K562 (cell line): ENCODE data around the gene CDC6. TPM values are rescaled to one million over a fixed set of nuclear protein-coding genes. Genes with fewer than 3 reads are reported as not detected.

ENCODE experiments used
- ESRRA ChIP-seq: fragments of 450-650 bp; IDR thresholded peaks from 2 replicates; pipeline ENCODE4 v1.6.1; 2014; ENCODE audit warnings: low read depth, mild to moderate bottlenecking, moderate library complexity, borderline replicate concordance
- FOS ChIP-seq: IDR thresholded peaks from 3 replicates; pipeline ENCODE4 v1.6.1; 2011; ENCODE audit not compliant: insufficient read length; ENCODE audit errors: extremely low read depth
- GATAD2A ChIP-seq: fragments of 450-650 bp; IDR thresholded peaks from 2 replicates; pipeline ENCODE4 v1.6.1; 2017
- MAZ ChIP-seq, 2 experiments: fragments of 450-650 bp in 1 of 2; sonication (generic) in 1 of 2; formaldehyde crosslinking; IDR thresholded peaks in 1 of 2; conservative IDR thresholded peaks in 1 of 2; 2 replicates each; pipeline versions ENCODE4 v1.4.0 to v1.5.0; 2020; ENCODE audit warnings: mild to moderate bottlenecking in 1 of 2, missing genetic modification reagents in 1 of 2
- MYBL2 ChIP-seq, 2 experiments: fragments of 450-650 bp in 1 of 2; sonication (generic) in 1 of 2; formaldehyde crosslinking in 1 of 2; IDR thresholded peaks; 2 replicates each; pipeline versions ENCODE4 v1.6.1 to v1.8.1; 2017 to 2022; ENCODE audit warnings: borderline replicate concordance in 1 of 2, inconsistent platforms in 1 of 2, low read depth in 1 of 2, mild to moderate bottlenecking in 1 of 2, missing genetic modification reagents in 1 of 2, moderate library complexity in 1 of 2
- MYC ChIP-seq, 2 experiments: fragments of 250-450 bp in 1 of 2; sonication (Bioruptor Pico) in 1 of 2; IDR thresholded peaks; 2 replicates each; pipeline versions ENCODE4 v1.5.1 to v1.6.1; 2012 to 2021; ENCODE audit warnings: low read depth in 2 of 2, borderline replicate concordance in 1 of 2, improper control_type of control experiment in 1 of 2, low read length in 1 of 2, mild to moderate bottlenecking in 1 of 2, moderate library complexity in 1 of 2
- NFE2 ChIP-seq: IDR thresholded peaks from 2 replicates; pipeline ENCODE4 v1.6.1; 2014; ENCODE audit warnings: antibody characterized with exemption, low read depth
- POLR2A ChIP-seq: fragments of 450-650 bp; conservative IDR thresholded peaks from 2 replicates; pipeline ENCODE4 v1.6.1; 2016
- RBBP5 ChIP-seq: fragments of 200-600 bp; sonication (generic); IDR thresholded peaks from 2 replicates; pipeline ENCODE4 v1.6.1; 2012; ENCODE audit warnings: borderline replicate concordance, mild to moderate bottlenecking, low read length, control low read depth, inconsistent platforms; ENCODE audit not compliant: insufficient read depth, poor library complexity, severe bottlenecking
- SNIP1 ChIP-seq: fragments of 450-650 bp; IDR thresholded peaks from 2 replicates; pipeline ENCODE4 v1.7.1; 2017; ENCODE audit warnings: low read depth, mild to moderate bottlenecking
- ZNF408 ChIP-seq: fragments of 250-450 bp; sonication (Bioruptor Pico); IDR thresholded peaks from 2 replicates; pipeline ENCODE4 v1.4.0; 2020; ENCODE audit warnings: low read depth, mild to moderate bottlenecking, moderate library complexity
- polyA plus RNA-seq, 8 experiments: library from polyadenylated mRNA; depleted of rRNA in 4 of 8; stranded (reverse) in 5 of 8; unstranded in 3 of 8; fragments of >200 nt; fragmentation: Nextera tagmentation in 2 of 8; fragmentation: Illumina TruSeq in 1 of 8; extraction: Ambion mirVana in 2 of 8; extraction: Trizol in 1 of 8; gene quantifications; 2 replicates each; pipeline versions ENCODE4 v1.2.1 to v1.2.3, GENCODE V29; 2011 to 2014; ENCODE audit warnings: inconsistent platforms in 1 of 8, missing spikeins in 1 of 8
- total RNA-seq, 7 experiments: library from RNA; depleted of rRNA in 6 of 7; stranded (reverse); fragments of >200 nt in 6 of 7; fragmentation: Illumina TruSeq in 2 of 7; extraction: Trizol in 2 of 7; gene quantifications; 2 replicates each; pipeline versions ENCODE4 v1.2.1 to v1.2.3, GENCODE V29; 2011 to 2021; ENCODE audit warnings: low replicate concordance in 1 of 7
- TF ChIP-seq, protein P1 (sequence below), 2 experiments: fragments of 450-650 bp; IDR thresholded peaks; 2 replicates each; pipeline ENCODE4 v1.6.1; 2018; ENCODE audit warnings: mild to moderate bottlenecking in 2 of 2, low read depth in 1 of 2; ENCODE audit not compliant: partially characterized antibody in 2 of 2
- TF ChIP-seq, protein P2 (sequence below): sonication (generic); formaldehyde crosslinking; IDR thresholded peaks from 2 replicates; pipeline ENCODE4 v1.8.0; 2022; ENCODE audit warnings: missing genetic modification reagents, mild to moderate bottlenecking, borderline replicate concordance
- TF ChIP-seq, protein P3 (sequence below): sonication (generic); formaldehyde crosslinking; IDR thresholded peaks from 2 replicates; pipeline ENCODE4 v1.8.0; 2022; ENCODE audit warnings: missing genetic modification reagents, mild to moderate bottlenecking, moderate library complexity, borderline replicate concordance
- TF ChIP-seq, protein P4 (sequence below): conservative IDR thresholded peaks from 2 replicates; pipeline ENCODE4 v1.6.1; 2011; ENCODE audit warnings: low read depth, mild to moderate bottlenecking, low read length; ENCODE audit not compliant: control insufficient read depth
- TF ChIP-seq, protein P5 (sequence below): fragments of 250-450 bp; sonication (Bioruptor Pico); IDR thresholded peaks from 2 replicates; pipeline ENCODE4 v1.8.0; 2021; ENCODE audit warnings: borderline replicate concordance, mild to moderate bottlenecking, moderate library complexity; ENCODE audit not compliant: poor library complexity, severe bottlenecking

The CDC6 gene
- total and polyA plus RNA-seq, 9 of the 15 experiments (the other 6 are each of a cell fraction or from before 2014, with no cell fraction given) = 29.6 to 141 (median 106) TPM

DNA sequence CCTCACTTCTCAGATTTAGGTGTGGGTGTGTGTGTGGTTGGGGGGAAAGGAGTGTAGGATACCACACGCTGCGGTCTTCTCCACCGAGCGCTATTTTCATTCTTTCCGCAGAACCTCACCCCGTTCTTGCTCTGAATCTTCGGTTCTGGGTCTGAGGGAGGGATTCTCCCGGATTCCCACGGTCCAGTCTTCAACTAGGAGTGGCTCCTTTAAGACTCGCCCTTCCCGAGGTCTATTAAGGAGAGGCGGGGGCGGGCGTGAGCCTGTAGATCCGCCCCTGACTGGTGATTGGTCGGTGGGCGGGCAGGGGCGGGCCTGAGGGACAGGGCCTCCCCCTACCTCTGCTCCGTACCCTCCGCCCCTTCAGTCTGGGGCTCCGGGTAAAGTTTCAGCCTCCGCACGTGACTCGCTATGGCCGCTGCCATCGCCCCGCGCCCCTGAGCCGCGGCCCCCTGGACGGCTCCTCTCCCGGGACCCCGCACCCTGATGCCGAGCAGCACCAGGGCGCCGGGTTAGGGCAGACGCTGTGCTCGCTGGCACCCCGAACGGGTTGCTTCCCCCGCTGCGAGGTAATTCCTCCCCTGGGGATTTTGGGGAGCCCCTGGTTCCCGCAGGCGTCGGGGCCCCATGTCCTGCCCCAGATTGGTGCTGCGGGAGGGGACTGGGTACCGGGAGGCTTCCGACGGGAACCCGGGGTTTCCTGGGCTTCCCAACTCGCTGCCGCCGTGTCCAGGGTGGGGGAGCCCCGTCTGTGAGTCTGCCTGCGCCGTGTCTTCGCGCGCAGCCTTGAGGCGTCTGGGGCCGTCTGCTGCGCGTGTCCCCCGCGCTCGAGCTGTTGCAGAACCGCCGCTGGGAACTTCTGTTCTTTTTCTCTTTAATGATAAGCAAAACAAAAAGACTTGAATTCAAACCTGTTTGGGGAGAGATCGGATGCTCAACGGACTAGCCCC lies 30.5 kb downstream of the CDC6 start (continued):
- TF ChIP-seq, protein P1, sequence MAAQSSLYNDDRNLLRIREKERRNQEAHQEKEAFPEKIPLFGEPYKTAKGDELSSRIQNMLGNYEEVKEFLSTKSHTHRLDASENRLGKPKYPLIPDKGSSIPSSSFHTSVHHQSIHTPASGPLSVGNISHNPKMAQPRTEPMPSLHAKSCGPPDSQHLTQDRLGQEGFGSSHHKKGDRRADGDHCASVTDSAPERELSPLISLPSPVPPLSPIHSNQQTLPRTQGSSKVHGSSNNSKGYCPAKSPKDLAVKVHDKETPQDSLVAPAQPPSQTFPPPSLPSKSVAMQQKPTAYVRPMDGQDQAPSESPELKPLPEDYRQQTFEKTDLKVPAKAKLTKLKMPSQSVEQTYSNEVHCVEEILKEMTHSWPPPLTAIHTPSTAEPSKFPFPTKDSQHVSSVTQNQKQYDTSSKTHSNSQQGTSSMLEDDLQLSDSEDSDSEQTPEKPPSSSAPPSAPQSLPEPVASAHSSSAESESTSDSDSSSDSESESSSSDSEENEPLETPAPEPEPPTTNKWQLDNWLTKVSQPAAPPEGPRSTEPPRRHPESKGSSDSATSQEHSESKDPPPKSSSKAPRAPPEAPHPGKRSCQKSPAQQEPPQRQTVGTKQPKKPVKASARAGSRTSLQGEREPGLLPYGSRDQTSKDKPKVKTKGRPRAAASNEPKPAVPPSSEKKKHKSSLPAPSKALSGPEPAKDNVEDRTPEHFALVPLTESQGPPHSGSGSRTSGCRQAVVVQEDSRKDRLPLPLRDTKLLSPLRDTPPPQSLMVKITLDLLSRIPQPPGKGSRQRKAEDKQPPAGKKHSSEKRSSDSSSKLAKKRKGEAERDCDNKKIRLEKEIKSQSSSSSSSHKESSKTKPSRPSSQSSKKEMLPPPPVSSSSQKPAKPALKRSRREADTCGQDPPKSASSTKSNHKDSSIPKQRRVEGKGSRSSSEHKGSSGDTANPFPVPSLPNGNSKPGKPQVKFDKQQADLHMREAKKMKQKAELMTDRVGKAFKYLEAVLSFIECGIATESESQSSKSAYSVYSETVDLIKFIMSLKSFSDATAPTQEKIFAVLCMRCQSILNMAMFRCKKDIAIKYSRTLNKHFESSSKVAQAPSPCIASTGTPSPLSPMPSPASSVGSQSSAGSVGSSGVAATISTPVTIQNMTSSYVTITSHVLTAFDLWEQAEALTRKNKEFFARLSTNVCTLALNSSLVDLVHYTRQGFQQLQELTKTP (IDR thresholded peaks at IDR 0.05; ENCODE audit: low read depth in 1 of 2, partially characterized antibody in 2 of 2) = no peak
- TF ChIP-seq, protein P2, sequence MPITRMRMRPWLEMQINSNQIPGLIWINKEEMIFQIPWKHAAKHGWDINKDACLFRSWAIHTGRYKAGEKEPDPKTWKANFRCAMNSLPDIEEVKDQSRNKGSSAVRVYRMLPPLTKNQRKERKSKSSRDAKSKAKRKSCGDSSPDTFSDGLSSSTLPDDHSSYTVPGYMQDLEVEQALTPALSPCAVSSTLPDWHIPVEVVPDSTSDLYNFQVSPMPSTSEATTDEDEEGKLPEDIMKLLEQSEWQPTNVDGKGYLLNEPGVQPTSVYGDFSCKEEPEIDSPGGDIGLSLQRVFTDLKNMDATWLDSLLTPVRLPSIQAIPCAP (CRISPR knock-in tag) = no peak
- no peak for TF ChIP-seq SNIP1
- TF ChIP-seq ZNF408 = no peak
- TF ChIP-seq MAZ (CRISPR knock-in tag; conservative IDR thresholded peaks at IDR 0.05 in 1 of 2, IDR thresholded peaks at IDR 0.05 in 1 of 2) = peak; percentile 50 to 70; a peak in 3 of 4 replicates
- TF ChIP-seq, protein P3, sequence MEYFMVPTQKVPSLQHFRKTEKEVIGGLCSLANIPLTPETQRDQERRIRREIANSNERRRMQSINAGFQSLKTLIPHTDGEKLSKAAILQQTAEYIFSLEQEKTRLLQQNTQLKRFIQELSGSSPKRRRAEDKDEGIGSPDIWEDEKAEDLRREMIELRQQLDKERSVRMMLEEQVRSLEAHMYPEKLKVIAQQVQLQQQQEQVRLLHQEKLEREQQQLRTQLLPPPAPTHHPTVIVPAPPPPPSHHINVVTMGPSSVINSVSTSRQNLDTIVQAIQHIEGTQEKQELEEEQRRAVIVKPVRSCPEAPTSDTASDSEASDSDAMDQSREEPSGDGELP (CRISPR knock-in tag) = peak; percentile 29; the same call in 1 of the 2 replicates
- peak; percentile 78 for TF ChIP-seq POLR2A
- TF ChIP-seq, protein P4, sequence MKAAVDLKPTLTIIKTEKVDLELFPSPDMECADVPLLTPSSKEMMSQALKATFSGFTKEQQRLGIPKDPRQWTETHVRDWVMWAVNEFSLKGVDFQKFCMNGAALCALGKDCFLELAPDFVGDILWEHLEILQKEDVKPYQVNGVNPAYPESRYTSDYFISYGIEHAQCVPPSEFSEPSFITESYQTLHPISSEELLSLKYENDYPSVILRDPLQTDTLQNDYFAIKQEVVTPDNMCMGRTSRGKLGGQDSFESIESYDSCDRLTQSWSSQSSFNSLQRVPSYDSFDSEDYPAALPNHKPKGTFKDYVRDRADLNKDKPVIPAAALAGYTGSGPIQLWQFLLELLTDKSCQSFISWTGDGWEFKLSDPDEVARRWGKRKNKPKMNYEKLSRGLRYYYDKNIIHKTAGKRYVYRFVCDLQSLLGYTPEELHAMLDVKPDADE = peak; percentile 74; the same call in 1 of the 2 replicates
- no peak for TF ChIP-seq ESRRA
- TF ChIP-seq MYBL2 (IDR thresholded peaks at IDR 0.05; ENCODE audit: low read depth) = no peak
- TF ChIP-seq MYBL2 (CRISPR knock-in tag; IDR thresholded peaks at IDR 0.05; ENCODE audit: borderline replicate concordance) = no peak
- peak; percentile 61; the same call in 1 of the 2 replicates for TF ChIP-seq MYC (IDR thresholded peaks at IDR 0.05; ENCODE audit: low read depth, low read length)
- peak; percentile 79; the same call in 1 of the 2 replicates for TF ChIP-seq MYC (CRISPR knock-in tag; IDR thresholded peaks at IDR 0.05; ENCODE audit: borderline replicate concordance, low read depth)
- TF ChIP-seq FOS = peak; percentile 53
- TF ChIP-seq, protein P5, sequence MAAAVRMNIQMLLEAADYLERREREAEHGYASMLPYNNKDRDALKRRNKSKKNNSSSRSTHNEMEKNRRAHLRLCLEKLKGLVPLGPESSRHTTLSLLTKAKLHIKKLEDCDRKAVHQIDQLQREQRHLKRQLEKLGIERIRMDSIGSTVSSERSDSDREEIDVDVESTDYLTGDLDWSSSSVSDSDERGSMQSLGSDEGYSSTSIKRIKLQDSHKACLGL (CRISPR knock-in tag) = peak; percentile 47
- TF ChIP-seq GATAD2A = peak; percentile 78; the same call in 1 of the 2 replicates
- TF ChIP-seq NFE2 = no peak
- peak; percentile 65 for TF ChIP-seq RBBP5
